Activated CD4-positive, alpha-beta T cell treated with anti-CD3 and anti-CD28 coated beads for 36 hours (primary cell): Measurements from ENCODE around the gene GABBR1. TPM values are rescaled to one million over a fixed set of nuclear protein-coding genes. Genes with fewer than 3 reads are reported as not detected.

Source experiments
- ATAC-seq: fragments of 200-7000 bp; cut with Tn5 transposase; one replicate; pipeline ENCODE4 v1.10.0; 2021; ENCODE audit warnings: mild to moderate bottlenecking, moderate library complexity
- CTCF ChIA-PET: fragments of 350-600 bp; sonication (Branson Sonifier 250); formaldehyde crosslinking; loops from one replicate; lab custom pipeline; 2021; ENCODE audit warnings: antibody characterized with exemption; lab: Charles Lee
- POLR2A ChIA-PET: fragments of 350-600 bp; sonication (Branson Sonifier 250); formaldehyde crosslinking; loops from one replicate; lab custom pipeline; 2021; ENCODE audit warnings: antibody characterized with exemption, inconsistent platforms; lab: Charles Lee
- DNase-seq: peaks from one replicate; pipeline ENCODE4 v3.0.0-alpha.2; 2020
- H3K27ac Mint-ChIP-seq: one replicate; pipeline ENCODE4 v1.8.0; 2021; ENCODE audit warnings: mixed read lengths
- H3K27me3 Mint-ChIP-seq: one replicate; pipeline ENCODE4 v1.8.0; 2021; ENCODE audit warnings: mixed read lengths
- H3K36me3 Mint-ChIP-seq: one replicate; pipeline ENCODE4 v1.8.0; 2021; ENCODE audit warnings: low read depth, mixed read lengths
- H3K4me1 Mint-ChIP-seq: one replicate; pipeline ENCODE4 v1.8.0; 2021; ENCODE audit warnings: mixed read lengths
- H3K4me3 Mint-ChIP-seq: one replicate; pipeline ENCODE4 v1.8.0; 2021; ENCODE audit warnings: mild to moderate bottlenecking, moderate library complexity, mixed read lengths
- H3K9me3 Mint-ChIP-seq: one replicate; pipeline ENCODE4 v1.8.0; 2021; ENCODE audit warnings: low read depth, mixed read lengths
- intact Hi-C, 2 experiments: fragments of 100-400 bp; cut with DNase I in 1 of 2; cut with micrococcal nuclease in 1 of 2; formaldehyde crosslinking; loops; one replicate each; pipeline versions ENCODE4 v1.14.2 to v1.15.1; 2022 to 2024; cut with DNase I, micrococcal nuclease
- total RNA-seq, 2 experiments: library from RNA; stranded (reverse); gene quantifications; one replicate each; pipeline ENCODE4 v1.2.3, GENCODE V29; 2021

Gene GABBR1
- total RNA-seq, 2 experiments from 2014 or later, result 25.8 to 35.9 TPM

- POLR2A ChIA-PET, result interaction anchor here (0.6 kb wide), 1 partner anchor 61 kb away, joined by 3 read pairs; no protein-coding TSS in a partner anchor
- Mint-ChIP-seq H3K4me3 (peak overlapping the region; percentile 75), H3K9me3 (no peaks in the 10 kb centered on the region), H3K27ac (peak overlapping the region; percentile 1), H3K27me3 (no peaks in the 10 kb centered on the region), H3K4me1 (peaks cover 50% of the 10 kb centered on the region), H3K36me3 (no peaks in the 10 kb centered on the region)
- intact Hi-C loops, result loop anchor here (2.0 to 5.0 kb wide), 2 partner anchors 19 to 90 kb away; partner anchors contain the start of gene HLA-F (in 1 of the 2)
- CTCF ChIA-PET, result interaction anchor here (2.0 to 9.6 kb wide), 3 partner anchors 18 to 21 kb away, joined by 13 to 84 read pairs (median 16); no protein-coding TSS in a partner anchor
- ATAC-seq (peak; percentile 30), DNase-seq (peak; percentile 72)
Observed at GRCh38 chr6:29631860-29632731, 887 bp downstream of the GABBR1 start.

GRCh38 chr6:29631209-29631810 lies 1.7 kb downstream of the GABBR1 start:
- Mint-ChIP-seq H3K27me3 (no peaks in the 10 kb centered on the region), H3K27ac (no peak overlapping the region)

GRCh38 chr6:29630315-29630714 lies 2.7 kb downstream of the GABBR1 start:
- intact Hi-C loops, result loop anchor here in 1 of 2 experiments (5.0 kb wide), 1 partner anchor 92 kb away; the partner anchor contains the start of gene HLA-F
- no peak overlapping the region for H3K27ac Mint-ChIP-seq
- no peak for ATAC-seq
- no peak overlapping the region for H3K4me3 Mint-ChIP-seq
- no peaks in the 10 kb centered on the region for H3K27me3 Mint-ChIP-seq
- no peaks in the 10 kb centered on the region for H3K36me3 Mint-ChIP-seq
- H3K9me3 Mint-ChIP-seq, result no peaks in the 10 kb centered on the region
- ChIA-PET CTCF (interaction anchor here (0.8 to 9.6 kb wide), 3 partner anchors 17 to 26 kb away, joined by 4 to 84 read pairs (median 5); no protein-coding TSS in a partner anchor), POLR2A (no interaction called here)
- H3K4me1 Mint-ChIP-seq, result peaks cover 50% of the 10 kb centered on the region
- no peak for DNase-seq

More at GRCh38 chr6:29631209-29631810, 1.7 kb downstream of the GABBR1 start:
- CTCF ChIA-PET, result interaction anchor here (1.8 to 9.6 kb wide), 2 partner anchors 16 to 21 kb away, joined by 5 to 84 read pairs; no protein-coding TSS in a partner anchor
- Mint-ChIP-seq H3K4me1 (peaks cover 50% of the 10 kb centered on the region), H3K9me3 (no peaks in the 10 kb centered on the region), H3K36me3 (no peaks in the 10 kb centered on the region), H3K4me3 (peak overlapping the region; percentile 75)
- POLR2A ChIA-PET, result no interaction called here
- intact Hi-C loops, result loop anchor here in 1 of 2 experiments (5.0 kb wide), 1 partner anchor 91 kb away; the partner anchor contains the start of gene HLA-F
- no peak for DNase-seq
- no peak for ATAC-seq

- CTCF ChIA-PET, result interaction anchor here (0.8 to 9.6 kb wide), 4 partner anchors 18 to 27 kb away, joined by 3 to 84 read pairs (median 4); partner anchors contain the start of gene MOG
- H3K4me3 Mint-ChIP-seq, result peak overlapping the region; percentile 82
- no peaks in the 10 kb centered on the region for H3K9me3 Mint-ChIP-seq
- intact Hi-C loops, result no loop called here
- POLR2A ChIA-PET, result no interaction called here
- no peaks in the 10 kb centered on the region for H3K27me3 Mint-ChIP-seq
- no peaks in the 10 kb centered on the region for H3K36me3 Mint-ChIP-seq
- DNase-seq, result no peak
- ATAC-seq, result no peak
- no peak overlapping the region for H3K27ac Mint-ChIP-seq
- peaks cover 49% of the 10 kb centered on the region for H3K4me1 Mint-ChIP-seq
Observed at GRCh38 chr6:29629571-29629970, 3.4 kb downstream of the GABBR1 start.

GRCh38 chr6:29628419-29629281 lies 4.3 kb downstream of the GABBR1 start:
- Mint-ChIP-seq H3K27me3 (no peaks in the 10 kb centered on the region), H3K27ac (peak overlapping the region; percentile 75), H3K4me3 (peak overlapping the region; percentile 82), H3K9me3 (no peaks in the 10 kb centered on the region), H3K36me3 (peaks cover 4% of the 10 kb centered on the region), H3K4me1 (peaks cover 40% of the 10 kb centered on the region)
- POLR2A ChIA-PET, result no interaction called here
- intact Hi-C loops, result loop anchor here in 1 of 2 experiments (1.0 kb wide), 1 partner anchor 22 kb away; no protein-coding TSS in a partner anchor
- CTCF ChIA-PET, result interaction anchor here (0.6 to 9.6 kb wide), 2 partner anchors 12 to 24 kb away, joined by 3 to 84 read pairs; no protein-coding TSS in a partner anchor
- ATAC-seq (peak; percentile 62), DNase-seq (peak; percentile 81)

GRCh38 chr6:29627755-29628418 lies 5.1 kb downstream of the GABBR1 start:
- CTCF ChIA-PET, result interaction anchor here (0.5 to 9.6 kb wide), 4 partner anchors 12 to 79 kb away, joined by 3 to 84 read pairs (median 3); no protein-coding TSS in a partner anchor
- intact Hi-C loops, result loop anchor here in 1 of 2 experiments (1.0 kb wide), 1 partner anchor 22 kb away; no protein-coding TSS in a partner anchor
- Mint-ChIP-seq H3K27ac (peak overlapping the region; percentile 75), H3K4me1 (peaks cover 35% of the 10 kb centered on the region), H3K4me3 (peak overlapping the region; percentile 82), H3K27me3 (no peaks in the 10 kb centered on the region), H3K36me3 (peaks cover 7% of the 10 kb centered on the region), H3K9me3 (no peaks in the 10 kb centered on the region)
- peak; percentile 81 for DNase-seq
- POLR2A ChIA-PET, result no interaction called here
- ATAC-seq, result peak; percentile 30

- Mint-ChIP-seq H3K27ac (no peak overlapping the region), H3K4me3 (peak overlapping the region; percentile 82), H3K36me3 (peaks cover 8% of the 10 kb centered on the region), H3K4me1 (peaks cover 34% of the 10 kb centered on the region), H3K9me3 (no peaks in the 10 kb centered on the region), H3K27me3 (no peaks in the 10 kb centered on the region)
- ChIA-PET CTCF (interaction anchor here (0.5 to 9.6 kb wide), 4 partner anchors 11 to 78 kb away, joined by 3 to 84 read pairs (median 3); no protein-coding TSS in a partner anchor), POLR2A (no interaction called here)
- ATAC-seq (no peak), DNase-seq (peak; percentile 9)
- intact Hi-C loops, result no loop called here
Observed at GRCh38 chr6:29626948-29627754, 5.8 kb downstream of the GABBR1 start.

GRCh38 chr6:29625337-29625930 lies 7.5 kb downstream of the GABBR1 start:
- CTCF ChIA-PET, result interaction anchor here (0.6 to 9.6 kb wide), 2 partner anchors 27 to 263 kb away, joined by 3 to 84 read pairs; no protein-coding TSS in a partner anchor
- H3K9me3 Mint-ChIP-seq, result no peaks in the 10 kb centered on the region
- DNase-seq (no peak), ATAC-seq (no peak)
- H3K4me1 Mint-ChIP-seq, result peaks cover 20% of the 10 kb centered on the region
- H3K36me3 Mint-ChIP-seq, result peaks cover 16% of the 10 kb centered on the region
- H3K27ac Mint-ChIP-seq, result no peak overlapping the region
- no peak overlapping the region for H3K4me3 Mint-ChIP-seq
- H3K27me3 Mint-ChIP-seq, result no peaks in the 10 kb centered on the region
- POLR2A ChIA-PET, result interaction anchor here (0.6 kb wide), 1 partner anchor 690 kb away, joined by 4 read pairs; no protein-coding TSS in a partner anchor
- intact Hi-C loops, result no loop called here

- ChIA-PET CTCF (interaction anchor here (0.9 to 9.6 kb wide), 3 partner anchors 11 to 28 kb away, joined by 4 to 84 read pairs (median 4); no protein-coding TSS in a partner anchor), POLR2A (no interaction called here)
- H3K36me3 Mint-ChIP-seq, result peaks cover 16% of the 10 kb centered on the region
- no peak overlapping the region for H3K4me3 Mint-ChIP-seq
- H3K9me3 Mint-ChIP-seq, result no peaks in the 10 kb centered on the region
- intact Hi-C loops, result no loop called here
- no peak overlapping the region for H3K27ac Mint-ChIP-seq
- H3K27me3 Mint-ChIP-seq, result no peaks in the 10 kb centered on the region
- H3K4me1 Mint-ChIP-seq, result peaks cover 12% of the 10 kb centered on the region
- no peak for ATAC-seq
- DNase-seq, result no peak
Observed at GRCh38 chr6:29624520-29624961, 8.4 kb downstream of the GABBR1 start.
